K562 (cell line): ENCODE results near the gene HS2ST1.
"Not testable (repeated sequence)": the region's sequence is repeated elsewhere in the genome, so short reads cannot be mapped to it uniquely, and the experiment has no call there.

Experiments used
- ILK ChIP-seq: fragments of 450-650 bp; IDR thresholded peaks from 2 replicates; pipeline ENCODE4 v1.6.1; 2016; ENCODE audit warnings: missing genetic modification characterization, low read depth, mild to moderate bottlenecking, missing compliant biosample characterization, moderate library complexity, borderline replicate concordance
- NFYB ChIP-seq: IDR thresholded peaks from 2 replicates; pipeline ENCODE4 v1.6.1; 2011; ENCODE audit warnings: mild to moderate bottlenecking, moderate library complexity; ENCODE audit not compliant: insufficient read length; ENCODE audit errors: extremely low read depth
- SFPQ ChIP-seq: fragments of 200-400 bp; formaldehyde crosslinking; IDR thresholded peaks from 2 replicates; pipeline ENCODE4 v1.6.1; 2017; ENCODE audit warnings: mild to moderate bottlenecking, low read depth, low read length, moderate library complexity
- SMAD1 ChIP-seq: fragments of 150-350 bp; IDR thresholded peaks from 2 replicates; pipeline ENCODE4 v1.6.1; 2014; ENCODE audit warnings: low read length, low read depth; ENCODE audit not compliant: partially characterized antibody
- TF ChIP-seq, protein P1 (sequence below), 3 experiments: IDR thresholded peaks in 2 of 3; conservative IDR thresholded peaks in 1 of 3; 2 replicates each; pipeline ENCODE4 v1.5.1; 2011 to 2012; ENCODE audit warnings: low read length in 3 of 3, mild to moderate bottlenecking in 3 of 3, control low read depth in 2 of 3, improper control_type of control experiment in 1 of 3, inconsistent platforms in 1 of 3, low read depth in 1 of 3, mixed read lengths in 1 of 3, moderate library complexity in 1 of 3; ENCODE audit not compliant: insufficient read depth in 2 of 3
- TF ChIP-seq, protein P2 (sequence below): fragments of 450-650 bp; IDR thresholded peaks from 2 replicates; pipeline ENCODE4 v1.6.1; 2016; ENCODE audit warnings: mild to moderate bottlenecking, moderate library complexity
- TF ChIP-seq, protein P3 (sequence below): fragments of 200-800 bp; sonication (Bioruptor generic); IDR thresholded peaks from 2 replicates; pipeline ENCODE4 v1.6.1; 2017; ENCODE audit warnings: missing genetic modification characterization, missing compliant biosample characterization

DNA sequence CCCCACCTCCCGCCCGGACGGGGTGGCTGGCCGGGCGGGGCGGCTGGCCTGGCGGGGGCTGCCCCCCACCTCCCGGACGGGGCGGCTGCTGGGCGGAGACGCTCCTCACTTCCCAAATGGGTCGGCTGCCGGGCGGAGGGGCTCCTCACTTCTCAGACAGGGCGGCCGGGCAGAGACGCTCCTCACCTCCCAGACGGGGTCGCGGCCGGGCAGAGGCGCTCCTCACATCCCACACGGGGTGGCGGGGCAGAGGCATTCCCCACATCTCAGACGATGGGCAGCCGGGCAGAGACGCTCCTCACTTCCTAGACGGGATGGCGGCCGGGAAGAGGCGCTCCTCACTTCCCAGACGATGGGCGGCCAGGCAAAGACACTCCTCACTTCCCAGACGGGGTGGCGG is 49.4 kb downstream of the HS2ST1 start:
- TF ChIP-seq ILK, NFYB, SFPQ, SMAD1: not testable (repeated sequence)
- TF ChIP-seq, protein P1, sequence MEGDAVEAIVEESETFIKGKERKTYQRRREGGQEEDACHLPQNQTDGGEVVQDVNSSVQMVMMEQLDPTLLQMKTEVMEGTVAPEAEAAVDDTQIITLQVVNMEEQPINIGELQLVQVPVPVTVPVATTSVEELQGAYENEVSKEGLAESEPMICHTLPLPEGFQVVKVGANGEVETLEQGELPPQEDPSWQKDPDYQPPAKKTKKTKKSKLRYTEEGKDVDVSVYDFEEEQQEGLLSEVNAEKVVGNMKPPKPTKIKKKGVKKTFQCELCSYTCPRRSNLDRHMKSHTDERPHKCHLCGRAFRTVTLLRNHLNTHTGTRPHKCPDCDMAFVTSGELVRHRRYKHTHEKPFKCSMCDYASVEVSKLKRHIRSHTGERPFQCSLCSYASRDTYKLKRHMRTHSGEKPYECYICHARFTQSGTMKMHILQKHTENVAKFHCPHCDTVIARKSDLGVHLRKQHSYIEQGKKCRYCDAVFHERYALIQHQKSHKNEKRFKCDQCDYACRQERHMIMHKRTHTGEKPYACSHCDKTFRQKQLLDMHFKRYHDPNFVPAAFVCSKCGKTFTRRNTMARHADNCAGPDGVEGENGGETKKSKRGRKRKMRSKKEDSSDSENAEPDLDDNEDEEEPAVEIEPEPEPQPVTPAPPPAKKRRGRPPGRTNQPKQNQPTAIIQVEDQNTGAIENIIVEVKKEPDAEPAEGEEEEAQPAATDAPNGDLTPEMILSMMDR (IDR thresholded peaks at IDR 0.05 in 2 of 3, conservative IDR thresholded peaks at IDR 0.05 in 1 of 3; ENCODE audit: insufficient read depth in 2 of 3, low read depth in 1 of 3, low read length in 3 of 3): not testable (repeated sequence)
- TF ChIP-seq, protein P2, sequence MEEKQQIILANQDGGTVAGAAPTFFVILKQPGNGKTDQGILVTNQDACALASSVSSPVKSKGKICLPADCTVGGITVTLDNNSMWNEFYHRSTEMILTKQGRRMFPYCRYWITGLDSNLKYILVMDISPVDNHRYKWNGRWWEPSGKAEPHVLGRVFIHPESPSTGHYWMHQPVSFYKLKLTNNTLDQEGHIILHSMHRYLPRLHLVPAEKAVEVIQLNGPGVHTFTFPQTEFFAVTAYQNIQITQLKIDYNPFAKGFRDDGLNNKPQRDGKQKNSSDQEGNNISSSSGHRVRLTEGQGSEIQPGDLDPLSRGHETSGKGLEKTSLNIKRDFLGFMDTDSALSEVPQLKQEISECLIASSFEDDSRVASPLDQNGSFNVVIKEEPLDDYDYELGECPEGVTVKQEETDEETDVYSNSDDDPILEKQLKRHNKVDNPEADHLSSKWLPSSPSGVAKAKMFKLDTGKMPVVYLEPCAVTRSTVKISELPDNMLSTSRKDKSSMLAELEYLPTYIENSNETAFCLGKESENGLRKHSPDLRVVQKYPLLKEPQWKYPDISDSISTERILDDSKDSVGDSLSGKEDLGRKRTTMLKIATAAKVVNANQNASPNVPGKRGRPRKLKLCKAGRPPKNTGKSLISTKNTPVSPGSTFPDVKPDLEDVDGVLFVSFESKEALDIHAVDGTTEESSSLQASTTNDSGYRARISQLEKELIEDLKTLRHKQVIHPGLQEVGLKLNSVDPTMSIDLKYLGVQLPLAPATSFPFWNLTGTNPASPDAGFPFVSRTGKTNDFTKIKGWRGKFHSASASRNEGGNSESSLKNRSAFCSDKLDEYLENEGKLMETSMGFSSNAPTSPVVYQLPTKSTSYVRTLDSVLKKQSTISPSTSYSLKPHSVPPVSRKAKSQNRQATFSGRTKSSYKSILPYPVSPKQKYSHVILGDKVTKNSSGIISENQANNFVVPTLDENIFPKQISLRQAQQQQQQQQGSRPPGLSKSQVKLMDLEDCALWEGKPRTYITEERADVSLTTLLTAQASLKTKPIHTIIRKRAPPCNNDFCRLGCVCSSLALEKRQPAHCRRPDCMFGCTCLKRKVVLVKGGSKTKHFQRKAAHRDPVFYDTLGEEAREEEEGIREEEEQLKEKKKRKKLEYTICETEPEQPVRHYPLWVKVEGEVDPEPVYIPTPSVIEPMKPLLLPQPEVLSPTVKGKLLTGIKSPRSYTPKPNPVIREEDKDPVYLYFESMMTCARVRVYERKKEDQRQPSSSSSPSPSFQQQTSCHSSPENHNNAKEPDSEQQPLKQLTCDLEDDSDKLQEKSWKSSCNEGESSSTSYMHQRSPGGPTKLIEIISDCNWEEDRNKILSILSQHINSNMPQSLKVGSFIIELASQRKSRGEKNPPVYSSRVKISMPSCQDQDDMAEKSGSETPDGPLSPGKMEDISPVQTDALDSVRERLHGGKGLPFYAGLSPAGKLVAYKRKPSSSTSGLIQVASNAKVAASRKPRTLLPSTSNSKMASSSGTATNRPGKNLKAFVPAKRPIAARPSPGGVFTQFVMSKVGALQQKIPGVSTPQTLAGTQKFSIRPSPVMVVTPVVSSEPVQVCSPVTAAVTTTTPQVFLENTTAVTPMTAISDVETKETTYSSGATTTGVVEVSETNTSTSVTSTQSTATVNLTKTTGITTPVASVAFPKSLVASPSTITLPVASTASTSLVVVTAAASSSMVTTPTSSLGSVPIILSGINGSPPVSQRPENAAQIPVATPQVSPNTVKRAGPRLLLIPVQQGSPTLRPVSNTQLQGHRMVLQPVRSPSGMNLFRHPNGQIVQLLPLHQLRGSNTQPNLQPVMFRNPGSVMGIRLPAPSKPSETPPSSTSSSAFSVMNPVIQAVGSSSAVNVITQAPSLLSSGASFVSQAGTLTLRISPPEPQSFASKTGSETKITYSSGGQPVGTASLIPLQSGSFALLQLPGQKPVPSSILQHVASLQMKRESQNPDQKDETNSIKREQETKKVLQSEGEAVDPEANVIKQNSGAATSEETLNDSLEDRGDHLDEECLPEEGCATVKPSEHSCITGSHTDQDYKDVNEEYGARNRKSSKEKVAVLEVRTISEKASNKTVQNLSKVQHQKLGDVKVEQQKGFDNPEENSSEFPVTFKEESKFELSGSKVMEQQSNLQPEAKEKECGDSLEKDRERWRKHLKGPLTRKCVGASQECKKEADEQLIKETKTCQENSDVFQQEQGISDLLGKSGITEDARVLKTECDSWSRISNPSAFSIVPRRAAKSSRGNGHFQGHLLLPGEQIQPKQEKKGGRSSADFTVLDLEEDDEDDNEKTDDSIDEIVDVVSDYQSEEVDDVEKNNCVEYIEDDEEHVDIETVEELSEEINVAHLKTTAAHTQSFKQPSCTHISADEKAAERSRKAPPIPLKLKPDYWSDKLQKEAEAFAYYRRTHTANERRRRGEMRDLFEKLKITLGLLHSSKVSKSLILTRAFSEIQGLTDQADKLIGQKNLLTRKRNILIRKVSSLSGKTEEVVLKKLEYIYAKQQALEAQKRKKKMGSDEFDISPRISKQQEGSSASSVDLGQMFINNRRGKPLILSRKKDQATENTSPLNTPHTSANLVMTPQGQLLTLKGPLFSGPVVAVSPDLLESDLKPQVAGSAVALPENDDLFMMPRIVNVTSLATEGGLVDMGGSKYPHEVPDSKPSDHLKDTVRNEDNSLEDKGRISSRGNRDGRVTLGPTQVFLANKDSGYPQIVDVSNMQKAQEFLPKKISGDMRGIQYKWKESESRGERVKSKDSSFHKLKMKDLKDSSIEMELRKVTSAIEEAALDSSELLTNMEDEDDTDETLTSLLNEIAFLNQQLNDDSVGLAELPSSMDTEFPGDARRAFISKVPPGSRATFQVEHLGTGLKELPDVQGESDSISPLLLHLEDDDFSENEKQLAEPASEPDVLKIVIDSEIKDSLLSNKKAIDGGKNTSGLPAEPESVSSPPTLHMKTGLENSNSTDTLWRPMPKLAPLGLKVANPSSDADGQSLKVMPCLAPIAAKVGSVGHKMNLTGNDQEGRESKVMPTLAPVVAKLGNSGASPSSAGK: not testable (repeated sequence)
- TF ChIP-seq, protein P3, sequence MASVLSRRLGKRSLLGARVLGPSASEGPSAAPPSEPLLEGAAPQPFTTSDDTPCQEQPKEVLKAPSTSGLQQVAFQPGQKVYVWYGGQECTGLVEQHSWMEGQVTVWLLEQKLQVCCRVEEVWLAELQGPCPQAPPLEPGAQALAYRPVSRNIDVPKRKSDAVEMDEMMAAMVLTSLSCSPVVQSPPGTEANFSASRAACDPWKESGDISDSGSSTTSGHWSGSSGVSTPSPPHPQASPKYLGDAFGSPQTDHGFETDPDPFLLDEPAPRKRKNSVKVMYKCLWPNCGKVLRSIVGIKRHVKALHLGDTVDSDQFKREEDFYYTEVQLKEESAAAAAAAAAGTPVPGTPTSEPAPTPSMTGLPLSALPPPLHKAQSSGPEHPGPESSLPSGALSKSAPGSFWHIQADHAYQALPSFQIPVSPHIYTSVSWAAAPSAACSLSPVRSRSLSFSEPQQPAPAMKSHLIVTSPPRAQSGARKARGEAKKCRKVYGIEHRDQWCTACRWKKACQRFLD: not testable (repeated sequence)
